Measurements from ENCODE around the gene DZIP1L.

DZIP1L gene

GRCh38 chr3:138066383-138066782 lies 49.0 kb downstream of the DZIP1L start:
- DNase-seq, result no peak

DNA sequence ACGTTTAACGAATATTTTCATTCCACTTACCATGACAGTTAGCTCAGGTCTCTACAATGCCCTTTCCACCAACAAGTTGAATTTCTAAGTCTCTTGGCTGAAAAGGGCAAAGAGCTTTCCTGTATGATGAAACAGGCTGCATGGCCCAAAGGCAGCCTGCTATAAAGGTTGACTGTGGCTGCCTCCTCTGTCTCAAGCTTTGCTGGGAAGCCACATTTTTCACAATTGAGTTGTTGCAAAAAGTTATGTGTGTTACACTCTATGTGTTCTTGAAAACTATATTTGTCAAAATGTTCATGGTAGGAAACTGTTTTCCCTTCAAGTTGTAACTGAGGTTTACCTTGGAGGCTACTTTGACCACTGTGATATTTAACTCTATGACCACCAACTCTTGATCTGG lies 49.5 kb downstream of the DZIP1L start:
- no peak for DNase-seq

DNA sequence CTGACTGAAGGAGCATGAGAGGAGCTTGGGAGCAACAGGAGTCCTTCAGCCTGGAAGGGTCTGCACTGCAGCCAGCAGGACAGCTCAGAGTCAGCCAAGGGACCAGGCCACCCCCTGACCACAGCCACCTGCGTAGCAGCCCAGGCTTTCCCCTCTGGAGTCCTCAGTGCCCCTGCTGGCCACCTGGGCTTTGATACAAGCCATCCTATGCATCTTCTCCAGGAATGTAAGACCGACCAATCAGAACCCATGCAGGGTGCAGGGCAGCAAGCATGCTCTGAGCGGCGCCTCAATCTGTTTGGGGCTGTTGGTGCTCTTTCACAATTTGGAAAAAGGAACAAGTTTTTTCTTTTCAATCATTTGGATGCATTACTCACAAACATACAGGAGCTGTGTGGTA lies 52.0 kb downstream of the DZIP1L start:
- DNase-seq, result no peak

- DNase-seq, result no peak
Observed at GRCh38 chr3:138062626-138063025, 52.8 kb downstream of the DZIP1L start.

GRCh38 chr3:138062037-138062436 lies 53.4 kb downstream of the DZIP1L start:
- DNase-seq, result no peak

- peak; percentile 19 for DNase-seq
Observed at GRCh38 chr3:138060792-138061191, 54.6 kb downstream of the DZIP1L start.

DNA sequence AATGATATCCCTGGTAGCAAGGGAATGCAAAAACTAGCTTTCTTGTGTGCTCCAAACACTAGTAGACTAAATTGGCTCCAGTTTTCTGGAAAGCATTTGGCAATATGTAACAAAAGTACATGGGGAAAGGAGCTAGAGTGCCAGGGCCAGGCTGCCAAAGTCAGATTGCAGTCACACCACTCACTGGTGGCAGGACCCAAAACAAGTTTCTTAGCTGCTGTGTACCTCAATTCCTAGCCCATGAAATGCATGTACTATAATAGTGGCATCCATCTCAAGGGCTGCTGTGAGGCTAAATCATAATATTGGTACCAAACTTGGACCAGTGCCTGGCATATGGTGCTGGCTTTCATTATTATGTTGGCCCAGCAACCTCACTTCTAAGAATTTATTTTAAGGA lies 56.1 kb downstream of the DZIP1L start:
- no peak for DNase-seq

GRCh38 chr3:138057384-138057783 lies 58.0 kb downstream of the DZIP1L start:
- DNase-seq, result no peak

DNA sequence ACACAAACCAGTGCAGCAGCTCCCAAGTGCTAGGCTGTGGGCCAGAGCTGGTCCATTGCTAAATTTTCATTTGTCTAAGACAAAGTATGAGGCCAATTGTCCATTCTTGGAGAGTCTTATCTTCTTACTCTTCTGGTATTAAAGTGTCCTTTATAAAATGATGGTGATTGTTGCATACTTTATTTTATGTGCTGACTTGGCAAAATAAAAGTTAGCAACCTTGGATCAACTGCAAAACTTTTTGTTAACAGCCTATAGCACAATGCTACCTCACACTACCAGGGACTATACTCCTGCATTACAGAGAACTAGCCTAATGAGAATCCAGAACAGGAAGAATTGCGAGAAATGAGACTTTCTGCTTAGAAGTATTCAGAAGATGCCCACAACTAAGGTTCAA lies 61.4 kb downstream of the DZIP1L start:
- DNase-seq, result no peak

DNA sequence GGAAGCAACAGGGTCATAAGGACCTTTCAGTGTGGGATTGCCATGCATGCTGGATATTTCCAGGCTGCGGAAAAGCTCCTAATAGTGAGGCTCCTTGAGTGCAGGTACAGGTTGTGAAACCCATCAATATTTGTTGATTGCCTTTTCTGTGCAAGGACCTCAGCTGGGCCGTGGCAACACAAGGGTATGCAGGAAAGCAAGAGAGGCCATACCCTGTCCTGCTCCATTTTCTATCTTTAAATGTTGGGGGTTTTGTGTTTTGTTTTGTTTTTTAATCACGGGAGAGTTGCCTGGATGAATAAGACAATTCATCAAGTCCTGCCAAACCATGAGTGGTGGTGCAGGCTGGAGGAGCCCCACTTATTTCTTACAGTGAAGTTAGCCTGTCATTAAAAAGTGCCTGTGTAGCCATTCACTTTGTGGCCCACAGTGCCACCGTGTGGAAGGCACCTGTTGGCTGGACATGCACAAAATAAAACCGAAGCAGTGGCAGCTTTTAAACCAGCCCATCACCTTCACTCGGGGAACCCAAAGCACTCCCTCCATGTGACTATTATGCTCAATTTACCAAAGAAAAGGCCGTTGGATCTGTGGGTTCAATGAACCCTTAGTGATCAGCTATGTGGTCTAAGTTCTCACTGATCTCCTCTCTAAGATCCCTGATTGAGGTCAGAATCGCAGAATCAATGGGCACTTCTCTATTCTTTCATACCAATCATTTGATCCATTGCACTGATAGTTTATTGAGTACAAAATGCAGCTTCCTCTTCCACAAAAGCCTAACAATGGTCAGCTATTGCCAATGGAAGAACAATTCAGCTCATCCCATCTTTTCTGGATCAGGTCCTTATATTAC lies 63.2 kb downstream of the DZIP1L start:
- DNase-seq, result peak; percentile 72

GRCh38 chr3:138049157-138049919 lies 66.1 kb downstream of the DZIP1L start:
- no peak for DNase-seq

- no peak for DNase-seq
Observed at GRCh38 chr3:138047596-138048158, 67.7 kb downstream of the DZIP1L start.

GRCh38 chr3:138046955-138047354 lies 68.5 kb downstream of the DZIP1L start:
- DNase-seq, result no peak

DNA sequence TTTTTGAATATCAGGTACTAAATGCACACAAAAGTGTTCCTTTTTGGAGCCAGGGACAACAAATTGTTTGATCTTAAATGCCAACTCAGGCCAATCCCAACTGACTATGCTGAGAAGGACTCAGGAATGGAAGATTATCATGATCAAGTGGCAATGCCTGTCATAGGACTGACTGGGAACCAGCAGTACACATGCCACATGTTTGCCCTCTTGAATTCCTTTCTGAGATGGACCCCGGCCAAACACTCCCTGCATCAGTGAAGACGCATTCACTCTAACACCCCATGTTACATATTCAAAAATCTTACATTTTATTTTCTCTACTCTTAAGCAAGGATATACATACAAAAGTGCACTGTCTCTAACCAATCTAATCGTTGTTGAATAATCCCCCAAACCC lies 69.3 kb downstream of the DZIP1L start:
- no peak for DNase-seq

GRCh38 chr3:138043266-138044029 lies 72.0 kb downstream of the DZIP1L start:
- DNase-seq, result no peak

DNA sequence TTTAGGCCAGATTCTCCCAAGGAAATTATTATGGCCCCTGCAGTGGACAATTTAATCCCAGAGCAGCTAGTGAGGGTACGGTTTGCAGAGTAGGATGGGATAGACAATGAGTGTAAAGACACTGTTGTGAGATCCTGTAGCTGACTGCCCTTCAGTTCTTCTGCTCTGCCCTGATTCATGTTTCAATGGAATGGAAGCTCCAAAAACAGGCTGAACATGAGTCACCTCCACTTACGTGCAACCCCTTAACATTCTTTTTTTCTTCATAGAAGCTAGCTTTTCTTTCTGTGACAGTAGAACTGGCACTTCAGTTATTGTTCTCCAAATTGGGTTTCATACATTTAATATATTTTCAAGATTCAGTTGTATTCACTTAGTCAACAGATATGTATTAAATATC lies 73.4 kb downstream of the DZIP1L start:
- no peak for DNase-seq

- DNase-seq, result no peak
Observed at GRCh38 chr3:138038725-138039462, 76.5 kb downstream of the DZIP1L start.

GRCh38 chr3:138036572-138036971 lies 78.8 kb downstream of the DZIP1L start:
- DNase-seq, result no peak

DNA sequence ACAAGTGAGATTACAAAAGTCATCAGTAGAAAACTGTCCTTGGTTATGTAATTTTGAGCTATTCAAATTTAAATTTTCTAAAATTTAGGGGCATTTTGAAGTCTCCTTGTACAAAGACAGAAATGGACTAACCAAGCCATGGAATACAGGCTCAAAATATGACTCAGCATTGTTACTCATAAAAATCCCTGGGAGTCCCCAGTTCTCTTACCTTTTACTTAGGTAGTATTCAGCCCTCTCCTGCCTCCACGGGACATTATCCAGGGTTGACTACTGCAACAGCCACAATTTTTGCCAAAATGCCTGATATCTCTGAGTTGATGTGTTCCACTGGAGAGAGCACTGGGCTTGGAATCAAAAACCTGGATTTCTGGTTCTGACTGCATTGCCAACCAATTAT lies 80.5 kb downstream of the DZIP1L start:
- no peak for DNase-seq

DNA sequence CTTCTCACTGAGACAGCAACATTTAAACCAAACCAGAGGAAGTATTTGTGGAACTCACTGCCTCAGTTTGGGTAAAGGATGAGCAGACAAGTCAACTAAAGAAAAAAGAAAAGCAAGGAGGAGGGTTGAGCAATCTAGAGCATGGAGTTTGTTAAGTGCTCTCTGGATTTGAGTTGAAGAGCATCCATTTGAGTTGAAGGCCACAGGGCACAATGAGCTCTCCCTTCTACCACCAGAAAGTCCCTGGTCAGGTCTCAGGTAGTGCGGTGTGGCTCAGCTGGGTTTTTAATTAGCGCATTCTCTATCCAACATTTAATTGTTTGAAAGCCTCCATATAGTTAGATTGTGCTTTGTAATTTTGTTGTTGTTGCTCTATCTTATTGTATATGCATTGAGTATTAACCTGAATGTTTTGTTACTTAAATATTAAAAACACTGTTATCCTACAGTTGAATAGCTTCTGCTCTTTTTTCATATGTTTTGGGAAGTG lies 82.2 kb downstream of the DZIP1L start:
- DNase-seq, result no peak

DNA sequence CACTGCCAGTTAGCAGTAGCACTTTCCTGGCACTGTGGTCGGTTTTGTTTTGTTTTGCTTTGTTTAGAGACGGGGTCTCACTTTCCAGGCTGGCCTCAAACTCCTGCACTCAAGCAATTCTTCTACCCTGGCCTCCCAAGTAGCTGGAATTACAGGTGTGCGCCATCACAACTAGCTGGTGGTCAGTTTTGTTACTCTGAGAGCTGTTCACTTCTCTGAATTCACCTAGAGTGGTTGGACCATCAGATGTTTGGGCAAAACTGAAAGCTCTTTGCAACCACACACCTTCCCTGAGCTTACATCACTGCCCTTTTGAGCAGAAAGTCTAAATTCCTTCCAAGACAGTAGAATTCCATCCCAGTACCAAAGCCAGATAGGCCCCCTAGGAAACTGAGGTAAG lies 82.8 kb downstream of the DZIP1L start:
- DNase-seq, result no peak

GRCh38 chr3:138031536-138031935 lies 83.9 kb downstream of the DZIP1L start:
- no peak for DNase-seq
